Spleen (tissue), 11 donors: ENCODE measurements around the gene IL3RA. TPM values are rescaled to one million over a fixed set of nuclear protein-coding genes. Genes with fewer than 3 reads are reported as not detected.

Experiments used
- DNase-seq: peaks from one replicate; pipeline ENCODE4 v3.0.0-alpha.2; 2020
- H3K27ac ChIP-seq, 8 donors: fragments of 200-600 bp; sonication (generic) in 7 of 8; 1 replicate in 4 of 8; 2 replicates in 4 of 8; pipeline versions ENCODE4 v1.5.0 to v1.8.0; 2016 to 2021; ENCODE audit warnings: inconsistent platforms in 4 of 8, mild to moderate bottlenecking in 4 of 8, moderate library complexity in 1 of 8
- H3K27me3 ChIP-seq, 7 donors: fragments of 200-600 bp; sonication (generic) in 6 of 7; replicated peaks in 1 of 7; 1 replicate in 4 of 7; 2 replicates in 3 of 7; pipeline versions ENCODE4 v1.5.0 to v1.8.0; 2016 to 2021; ENCODE audit warnings: inconsistent platforms in 3 of 7, mild to moderate bottlenecking in 1 of 7
- H3K36me3 ChIP-seq, 6 donors: fragments of 200-600 bp; sonication (generic) in 5 of 6; 1 replicate in 4 of 6; 2 replicates in 2 of 6; pipeline versions ENCODE4 v1.5.0 to v1.8.0; 2016 to 2021; ENCODE audit warnings: inconsistent platforms in 2 of 6
- H3K4me1 ChIP-seq, 6 donors: fragments of 200-600 bp; sonication (generic) in 5 of 6; 1 replicate in 3 of 6; 2 replicates in 3 of 6; pipeline versions ENCODE4 v1.5.0 to v1.8.0; 2016 to 2021; ENCODE audit warnings: inconsistent platforms in 3 of 6
- H3K4me3 ChIP-seq, 8 donors: fragments of 200-600 bp; sonication (generic) in 7 of 8; 1 replicate in 4 of 8; 2 replicates in 4 of 8; pipeline versions ENCODE4 v1.5.0 to v1.8.0; 2016 to 2021; ENCODE audit warnings: inconsistent platforms in 4 of 8, mild to moderate bottlenecking in 4 of 8, moderate library complexity in 2 of 8
- H3K9me3 ChIP-seq, 8 donors: fragments of 200-600 bp; sonication (generic) in 7 of 8; 1 replicate in 4 of 8; 2 replicates in 4 of 8; pipeline versions ENCODE4 v1.5.0 to v1.8.0; 2016 to 2021; ENCODE audit warnings: inconsistent platforms in 4 of 8
- POLR2A ChIP-seq, 3 donors: fragments of 450-650 bp; IDR thresholded peaks; one replicate each; pipeline ENCODE4 v1.5.1; 2017; ENCODE audit warnings: antibody characterized with exemption in 3 of 3, mild to moderate bottlenecking in 1 of 3
- POLR2AphosphoS5 ChIP-seq, 3 donors: sonication (generic); formaldehyde crosslinking; IDR thresholded peaks; one replicate each; pipeline ENCODE4 v1.5.1; 2017; ENCODE audit warnings: antibody characterized with exemption in 3 of 3
- WGBS, 5 donors: extraction: QIAGEN DNeasy Blood & Tissue Kit in 3 of 5; methylation state at CpG; one replicate each; pipeline versions ENCODE4 v1.1.5 to v1.1.7; 2013 to 2018; 5-methylcytosine and 5-hydroxymethylcytosine counted together
- intact Hi-C: fragments of 100-400 bp; cut with DNase I; formaldehyde crosslinking; loops from one replicate; pipeline ENCODE4 v1.15.0; 2023; ENCODE audit warnings: low total_unique reads
- polyA plus RNA-seq, 3 donors: library from polyadenylated mRNA; stranded (reverse); fragments of 200-250 nt; gene quantifications; one replicate each; pipeline ENCODE4 v1.2.1, GENCODE V29; 2013
- total RNA-seq, 7 donors: library from RNA; depleted of rRNA in 3 of 7; stranded (reverse); fragments of >200 nt in 3 of 7; fragmentation: NEBNext Ultra II Directional in 4 of 7; extraction: Animal tissue kit (Norgen Biotek cat#: 25700) in 4 of 7; gene quantifications; one replicate each; pipeline versions ENCODE4 v1.1.0 to v1.2.1, GENCODE V29; 2016 to 2021
- TF ChIP-seq, protein P1 (sequence below), 11 experiments: fragments of 200-600 bp in 7 of 11; fragments of 450-650 bp in 4 of 11; sonication (generic) in 4 of 11; IDR thresholded peaks in 8 of 11; conservative IDR thresholded peaks in 3 of 11; 1 replicate in 7 of 11; 2 replicates in 4 of 11; pipeline versions ENCODE4 v1.4.0 to v1.8.0; 2016 to 2021; ENCODE audit warnings: antibody characterized with exemption in 11 of 11, inconsistent platforms in 4 of 11, mild to moderate bottlenecking in 1 of 11
- donor health status: healthy with polysubstance abuse.
- donor health status: DM: no; HTN: no; CAD: no; lungs with moderate emphysema.
- donor health status: DM: no; HTN: no; CAD: no.
- donor health status: Bipolar disorder and iron deficiency.
- donor health status: healthy.
- donor health status: DM: no; HTN: no; CAD: no.
- donor health status: DM: yes; HTN: yes; CAD: no.

Gene IL3RA
- total and polyA plus RNA-seq, 10 donors, result 2.4 to 11.2 (median 7.0) TPM

DNA sequence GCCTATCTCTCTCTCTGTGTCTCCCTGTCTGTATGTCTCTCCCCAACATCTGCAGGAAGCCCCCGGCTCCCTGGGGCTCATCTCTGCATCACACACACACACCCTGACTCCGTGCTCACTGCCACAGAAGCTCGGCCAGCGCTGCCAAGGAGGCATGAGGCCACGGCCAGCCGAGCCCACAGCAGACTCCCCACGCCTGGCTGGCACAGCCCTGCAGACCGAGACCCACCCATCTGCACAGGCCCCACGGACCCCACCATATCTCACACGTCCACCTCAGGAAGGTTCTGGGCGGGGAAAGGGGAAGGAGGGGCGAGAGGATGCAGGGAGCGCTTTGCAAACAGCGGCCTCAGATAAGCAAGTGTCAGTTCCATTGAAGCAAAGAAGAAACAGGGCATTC is 83.8 kb downstream of the IL3RA start:
- WGBS, 5 donors, result 77 to 90% (median 82%) methylated on average over 10 to 14 of the region's 14 CpGs
- TF ChIP-seq, protein P1, sequence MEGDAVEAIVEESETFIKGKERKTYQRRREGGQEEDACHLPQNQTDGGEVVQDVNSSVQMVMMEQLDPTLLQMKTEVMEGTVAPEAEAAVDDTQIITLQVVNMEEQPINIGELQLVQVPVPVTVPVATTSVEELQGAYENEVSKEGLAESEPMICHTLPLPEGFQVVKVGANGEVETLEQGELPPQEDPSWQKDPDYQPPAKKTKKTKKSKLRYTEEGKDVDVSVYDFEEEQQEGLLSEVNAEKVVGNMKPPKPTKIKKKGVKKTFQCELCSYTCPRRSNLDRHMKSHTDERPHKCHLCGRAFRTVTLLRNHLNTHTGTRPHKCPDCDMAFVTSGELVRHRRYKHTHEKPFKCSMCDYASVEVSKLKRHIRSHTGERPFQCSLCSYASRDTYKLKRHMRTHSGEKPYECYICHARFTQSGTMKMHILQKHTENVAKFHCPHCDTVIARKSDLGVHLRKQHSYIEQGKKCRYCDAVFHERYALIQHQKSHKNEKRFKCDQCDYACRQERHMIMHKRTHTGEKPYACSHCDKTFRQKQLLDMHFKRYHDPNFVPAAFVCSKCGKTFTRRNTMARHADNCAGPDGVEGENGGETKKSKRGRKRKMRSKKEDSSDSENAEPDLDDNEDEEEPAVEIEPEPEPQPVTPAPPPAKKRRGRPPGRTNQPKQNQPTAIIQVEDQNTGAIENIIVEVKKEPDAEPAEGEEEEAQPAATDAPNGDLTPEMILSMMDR (IDR thresholded peaks at IDR 0.05 in 8 of 11, conservative IDR thresholded peaks at IDR 0.05 in 3 of 11), result no peak
- TF ChIP-seq POLR2AphosphoS5 (IDR thresholded peaks at IDR 0.05), result peak; percentile 35 to 73 (median 46)
- H3K4me1 ChIP-seq, result no peaks in the 10 kb centered on the region
- H3K27me3 ChIP-seq, result no peaks in the 10 kb centered on the region
- H3K4me3 ChIP-seq, result no peak overlapping the region
- H3K9me3 ChIP-seq, result peaks cover 3 to 41% (median 33%) of the 10 kb centered on the region in 8 donors
- intact Hi-C loops, result no loop called here
- H3K27ac ChIP-seq, result no peak overlapping the region
- peak; percentile 74 for DNase-seq
- peaks cover 0 to 79% (median 42%) of the 10 kb centered on the region in 6 donors for H3K36me3 ChIP-seq

GRCh38 chrX:1421433-1422134 is 85.0 kb downstream of the IL3RA start:
- H3K4me1 ChIP-seq, result no peaks in the 10 kb centered on the region
- no peaks in the 10 kb centered on the region for H3K27me3 ChIP-seq
- TF ChIP-seq POLR2A (IDR thresholded peaks at IDR 0.05) (no peak), POLR2AphosphoS5 (IDR thresholded peaks at IDR 0.05) (no peak)
- TF ChIP-seq, protein P1 (IDR thresholded peaks at IDR 0.05 in 8 of 11, conservative IDR thresholded peaks at IDR 0.05 in 3 of 11), result no peak
- peaks cover 0 to 79% (median 47%) of the 10 kb centered on the region in 6 donors for H3K36me3 ChIP-seq
- no peak overlapping the region for H3K27ac ChIP-seq
- 97 to 98% (median 98%) methylated on average over 19 of the region's 19 CpGs for WGBS, 5 donors
- no peak overlapping the region for H3K4me3 ChIP-seq
- peak; percentile 21 for DNase-seq
- intact Hi-C loops, result no loop called here
- peaks cover 3 to 41% (median 33%) of the 10 kb centered on the region in 8 donors for H3K9me3 ChIP-seq

DNA sequence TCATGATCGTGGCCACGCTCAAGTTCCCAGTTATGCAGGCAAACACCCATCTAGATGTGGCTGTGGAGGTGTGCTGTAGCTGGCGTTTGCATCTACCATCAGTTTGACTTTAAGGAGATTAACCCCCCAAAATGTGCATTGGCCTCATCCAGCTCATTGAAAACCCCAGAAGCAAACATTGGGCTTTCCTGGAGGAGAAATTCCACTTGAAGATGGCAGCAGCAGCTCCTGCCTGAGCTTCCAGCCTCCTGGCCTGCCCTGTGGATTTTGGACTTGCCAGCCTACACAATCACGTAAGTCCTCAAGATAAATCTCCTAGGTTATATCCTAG is 85.5 kb downstream of the IL3RA start:
- TF ChIP-seq POLR2A (IDR thresholded peaks at IDR 0.05) (no peak), POLR2AphosphoS5 (IDR thresholded peaks at IDR 0.05) (no peak)
- TF ChIP-seq, protein P1 (IDR thresholded peaks at IDR 0.05 in 8 of 11, conservative IDR thresholded peaks at IDR 0.05 in 3 of 11), result no peak
- peaks cover 3 to 41% (median 33%) of the 10 kb centered on the region in 8 donors for H3K9me3 ChIP-seq
- no peaks in the 10 kb centered on the region for H3K27me3 ChIP-seq
- peaks cover 0 to 77% (median 48%) of the 10 kb centered on the region in 6 donors for H3K36me3 ChIP-seq
- H3K4me1 ChIP-seq, result no peaks in the 10 kb centered on the region
- intact Hi-C loops, result no loop called here
- no peak overlapping the region for H3K4me3 ChIP-seq
- 97 to 100% (median 99%) methylated on average over 4 of the region's 4 CpGs for WGBS, 5 donors
- H3K27ac ChIP-seq, result no peak overlapping the region
- DNase-seq, result peak; percentile 13

GRCh38 chrX:1423215-1423614 is 86.6 kb downstream of the IL3RA start:
- WGBS, 5 donors, result 46 to 77% (median 50%) methylated on average over 2 of the region's 2 CpGs
- H3K4me1 ChIP-seq, result no peaks in the 10 kb centered on the region
- no peak overlapping the region for H3K27ac ChIP-seq
- H3K4me3 ChIP-seq, result no peak overlapping the region
- H3K9me3 ChIP-seq, result peaks cover 3 to 37% (median 30%) of the 10 kb centered on the region in 8 donors
- DNase-seq, result peak; percentile 4
- peaks cover 0 to 80% (median 53%) of the 10 kb centered on the region in 6 donors for H3K36me3 ChIP-seq
- TF ChIP-seq POLR2AphosphoS5 (IDR thresholded peaks at IDR 0.05), result no peak
- TF ChIP-seq, protein P1 (IDR thresholded peaks at IDR 0.05 in 8 of 11, conservative IDR thresholded peaks at IDR 0.05 in 3 of 11), result no peak
- TF ChIP-seq POLR2A (IDR thresholded peaks at IDR 0.05), result no peak
- intact Hi-C loops, result no loop called here
- H3K27me3 ChIP-seq, result no peaks in the 10 kb centered on the region
